ENCODE results near the gene PREP.
"Not testable (repeated sequence)": the region's sequence is repeated elsewhere in the genome, so short reads cannot be mapped to it uniquely, and the experiment has no call there.

The PREP gene

GRCh38 chr6:105338350-105338983, 64.4 kb downstream of the PREP start:
- not testable (repeated sequence) for DNase-seq

- no peak for DNase-seq
Observed at GRCh38 chr6:105336986-105337385, 65.9 kb downstream of the PREP start.

- no peak for DNase-seq
Observed at GRCh38 chr6:105332576-105332975, 70.3 kb downstream of the PREP start.

GRCh38 chr6:105331927-105332326, 71.0 kb downstream of the PREP start:
- DNase-seq, result no peak

- no peak for DNase-seq
Observed at GRCh38 chr6:105330913-105331312, 72.0 kb downstream of the PREP start.

GRCh38 chr6:105330364-105330763, 72.5 kb downstream of the PREP start:
- no peak for DNase-seq

GRCh38 chr6:105326833-105327770, 75.8 kb downstream of the PREP start:
- DNase-seq, result no peak

- no peak for DNase-seq
Observed at GRCh38 chr6:105326216-105326615, 76.7 kb downstream of the PREP start.

- DNase-seq, result no peak
Observed at GRCh38 chr6:105324386-105324950, 78.4 kb downstream of the PREP start.

- no peak for DNase-seq
Observed at GRCh38 chr6:105322499-105323225, 80.2 kb downstream of the PREP start.

- no peak for DNase-seq
Observed at GRCh38 chr6:105321728-105322127, 81.2 kb downstream of the PREP start.

- DNase-seq, result no peak
Observed at GRCh38 chr6:105321207-105321606, 81.7 kb downstream of the PREP start.

GRCh38 chr6:105320765-105321164, 82.1 kb downstream of the PREP start:
- no peak for DNase-seq

- no peak for DNase-seq
Observed at GRCh38 chr6:105320271-105320670, 82.6 kb downstream of the PREP start.

GRCh38 chr6:105319331-105319730, 83.6 kb downstream of the PREP start:
- no peak for DNase-seq

- no peak for DNase-seq
Observed at GRCh38 chr6:105318660-105319059, 84.2 kb downstream of the PREP start.

GRCh38 chr6:105317607-105318533, 85.0 kb downstream of the PREP start:
- no peak for DNase-seq

GRCh38 chr6:105313211-105313610, 89.7 kb downstream of the PREP start:
- no peak for DNase-seq

- no peak for DNase-seq
Observed at GRCh38 chr6:105310947-105311346, 91.9 kb downstream of the PREP start.

GRCh38 chr6:105310371-105310770, 92.5 kb downstream of the PREP start:
- no peak for DNase-seq

GRCh38 chr6:105308840-105309239, 94.0 kb downstream of the PREP start:
- no peak for DNase-seq

GRCh38 chr6:105305521-105305920, 97.4 kb downstream of the PREP start:
- no peak for DNase-seq

Data from amniotic stem cell (primary cell).